Measurements from ENCODE around the gene TPO.
A peak's percentile ranks its signal among the peaks of the same experiment; 100 is the strongest.

TPO gene

GRCh38 chr2:1546023-1546591 lies 132.8 kb downstream of the TPO start:
- ATAC-seq (replicated peaks) = no peak
- no peak overlapping the region for H3K4me3 Mint-ChIP-seq
- no peak for DNase-seq
- H3K36me3 Mint-ChIP-seq (ENCODE audit: insufficient read depth) = no peaks in the 10 kb centered on the region
- no peaks in the 10 kb centered on the region for H3K9me3 Mint-ChIP-seq
- H3K4me1 Mint-ChIP-seq (ENCODE audit: low read depth in 2 of 2) = peaks cover 0 to 4% of the 10 kb centered on the region in 2 donors
- H3K27ac Mint-ChIP-seq = no peak overlapping the region
- peaks cover 0 to 31% of the 10 kb centered on the region in 2 donors for H3K27me3 Mint-ChIP-seq

- Mint-ChIP-seq H3K27ac (no peak overlapping the region), H3K4me3 (no peak overlapping the region), H3K36me3 (ENCODE audit: insufficient read depth) (no peaks in the 10 kb centered on the region), H3K4me1 (ENCODE audit: low read depth in 2 of 2) (peaks cover 0 to 5% of the 10 kb centered on the region in 2 donors), H3K27me3 (peaks cover under 1 to 36% of the 10 kb centered on the region in 2 donors), H3K9me3 (no peaks in the 10 kb centered on the region)
- DNase-seq (no peak), ATAC-seq (replicated peaks) (no peak)
Measured at GRCh38 chr2:1546901-1547300, 133.6 kb downstream of the TPO start.

DNA sequence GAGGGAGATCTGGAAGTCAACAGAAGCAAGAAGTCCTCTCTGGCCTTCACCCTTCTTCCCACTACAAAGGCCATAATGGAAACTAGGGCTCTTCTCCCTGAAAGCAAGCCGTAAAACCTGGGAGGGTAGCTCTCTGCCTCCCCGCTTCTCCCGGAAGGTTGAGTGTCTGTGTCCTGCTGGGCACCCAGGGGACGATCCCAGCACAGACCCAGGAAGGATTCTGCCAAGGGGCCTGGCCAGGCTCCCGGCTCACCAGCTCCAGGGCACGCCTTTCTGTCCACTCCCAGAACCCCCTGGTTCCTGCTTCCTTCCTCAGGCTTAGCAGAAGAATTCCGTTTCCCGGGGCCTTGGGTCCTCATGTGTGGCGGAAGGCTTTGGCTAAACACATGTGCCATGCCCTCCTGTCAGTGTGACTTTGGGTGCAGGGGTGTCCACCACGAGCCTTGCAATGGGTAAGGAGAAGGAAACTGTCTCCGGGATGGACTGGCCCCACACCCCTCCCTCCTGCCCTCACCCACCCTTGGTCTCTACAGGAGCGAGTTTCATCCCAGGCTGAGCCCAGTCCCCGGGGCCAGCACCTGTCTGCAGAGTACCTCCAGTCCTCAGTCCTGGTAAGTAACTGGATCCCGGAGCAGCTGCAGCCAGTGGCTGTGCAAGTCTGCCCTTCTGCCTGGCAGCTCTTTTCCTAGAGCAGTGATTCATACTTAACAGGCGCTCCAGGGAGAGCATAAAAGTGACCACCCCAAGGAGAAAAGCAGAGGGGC lies 135.8 kb downstream of the TPO start:
- peaks cover 0 to 5% of the 10 kb centered on the region in 2 donors for H3K4me1 Mint-ChIP-seq (ENCODE audit: low read depth in 2 of 2)
- H3K4me3 Mint-ChIP-seq = no peak overlapping the region
- peaks cover 9 to 36% of the 10 kb centered on the region in 2 donors for H3K27me3 Mint-ChIP-seq
- no peak for DNase-seq
- ATAC-seq (replicated peaks) = no peak
- no peaks in the 10 kb centered on the region for H3K9me3 Mint-ChIP-seq
- H3K36me3 Mint-ChIP-seq (ENCODE audit: insufficient read depth) = no peaks in the 10 kb centered on the region
- no peak overlapping the region for H3K27ac Mint-ChIP-seq

- peaks cover 0 to 5% of the 10 kb centered on the region in 2 donors for H3K4me1 Mint-ChIP-seq (ENCODE audit: low read depth in 2 of 2)
- no peak overlapping the region for H3K27ac Mint-ChIP-seq
- H3K27me3 Mint-ChIP-seq = peaks cover 9 to 43% of the 10 kb centered on the region in 2 donors
- no peaks in the 10 kb centered on the region for H3K36me3 Mint-ChIP-seq (ENCODE audit: insufficient read depth)
- DNase-seq (no peak), ATAC-seq (replicated peaks) (no peak)
- no peak overlapping the region for H3K4me3 Mint-ChIP-seq
- peaks cover 0 to 2% of the 10 kb centered on the region in 2 donors for H3K9me3 Mint-ChIP-seq
Measured at GRCh38 chr2:1550076-1550475, 136.8 kb downstream of the TPO start.

GRCh38 chr2:1550658-1551316 lies 137.5 kb downstream of the TPO start:
- Mint-ChIP-seq H3K36me3 (ENCODE audit: insufficient read depth) (no peaks in the 10 kb centered on the region), H3K4me1 (ENCODE audit: low read depth in 2 of 2) (peaks cover 0 to 5% of the 10 kb centered on the region in 2 donors), H3K9me3 (peaks cover 0 to 5% of the 10 kb centered on the region in 2 donors), H3K4me3 (no peak overlapping the region), H3K27me3 (peaks cover 9 to 43% of the 10 kb centered on the region in 2 donors), H3K27ac (no peak overlapping the region)
- peak; percentile 12 to 31 (median 14) for DNase-seq
- peak; percentile 49 for ATAC-seq (replicated peaks)

- no peaks in the 10 kb centered on the region for H3K36me3 Mint-ChIP-seq (ENCODE audit: insufficient read depth)
- DNase-seq = no peak
- H3K4me1 Mint-ChIP-seq (ENCODE audit: low read depth in 2 of 2) = peaks cover 0 to 5% of the 10 kb centered on the region in 2 donors
- H3K4me3 Mint-ChIP-seq = no peak overlapping the region
- peaks cover 9 to 36% of the 10 kb centered on the region in 2 donors for H3K27me3 Mint-ChIP-seq
- no peak overlapping the region for H3K27ac Mint-ChIP-seq
- H3K9me3 Mint-ChIP-seq = peaks cover 0 to 5% of the 10 kb centered on the region in 2 donors
- no peak for ATAC-seq (replicated peaks)
Measured at GRCh38 chr2:1551905-1552304, 138.6 kb downstream of the TPO start.

GRCh38 chr2:1552611-1553010 lies 139.3 kb downstream of the TPO start:
- no peak overlapping the region for H3K4me3 Mint-ChIP-seq
- H3K9me3 Mint-ChIP-seq = peaks cover 0 to 5% of the 10 kb centered on the region in 2 donors

GRCh38 chr2:1553671-1554295 lies 140.5 kb downstream of the TPO start:
- no peak for DNase-seq
- Mint-ChIP-seq H3K27me3 (peaks cover 9 to 27% of the 10 kb centered on the region in 2 donors), H3K4me3 (no peak overlapping the region)

More at GRCh38 chr2:1552611-1553010, 139.3 kb downstream of the TPO start:
- DNase-seq (no peak), ATAC-seq (replicated peaks) (no peak)
- H3K27ac Mint-ChIP-seq = no peak overlapping the region
- H3K4me1 Mint-ChIP-seq (ENCODE audit: low read depth in 2 of 2) = peaks cover 0 to 5% of the 10 kb centered on the region in 2 donors
- peaks cover 9 to 29% of the 10 kb centered on the region in 2 donors for H3K27me3 Mint-ChIP-seq
- H3K36me3 Mint-ChIP-seq (ENCODE audit: insufficient read depth) = no peaks in the 10 kb centered on the region

DNA sequence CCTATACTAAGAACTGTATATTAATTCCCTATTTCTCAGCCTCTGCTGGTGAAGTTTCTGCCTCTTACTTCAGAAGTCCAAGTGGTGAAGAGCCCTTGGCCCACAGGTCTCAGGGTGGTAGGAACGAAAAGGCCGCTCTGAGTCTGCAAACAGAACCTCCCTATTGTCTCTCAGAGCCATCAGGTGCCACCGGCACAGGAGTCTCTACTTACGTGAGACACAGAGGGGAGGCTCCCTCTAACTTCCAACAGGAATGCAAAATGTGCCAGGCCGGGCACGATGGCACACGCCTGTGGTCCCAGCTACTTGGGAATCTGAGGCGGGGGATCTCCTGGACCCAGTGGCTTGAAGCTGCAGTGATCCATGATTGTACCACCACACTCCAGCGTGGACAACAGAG lies 143.0 kb downstream of the TPO start:
- Mint-ChIP-seq H3K4me1 (ENCODE audit: low read depth in 2 of 2) (no peaks in the 10 kb centered on the region), H3K27ac (no peak overlapping the region), H3K36me3 (ENCODE audit: insufficient read depth) (no peaks in the 10 kb centered on the region), H3K9me3 (peaks cover 0 to 5% of the 10 kb centered on the region in 2 donors), H3K27me3 (peaks cover 9 to 21% of the 10 kb centered on the region in 2 donors), H3K4me3 (no peak overlapping the region)
- DNase-seq = no peak
- ATAC-seq (replicated peaks) = no peak

More at GRCh38 chr2:1553671-1554295, 140.5 kb downstream of the TPO start:
- Mint-ChIP-seq H3K27ac (no peak overlapping the region), H3K9me3 (peaks cover 0 to 5% of the 10 kb centered on the region in 2 donors), H3K36me3 (ENCODE audit: insufficient read depth) (no peaks in the 10 kb centered on the region), H3K4me1 (ENCODE audit: low read depth in 2 of 2) (peaks cover 0 to 5% of the 10 kb centered on the region in 2 donors)
- no peak for ATAC-seq (replicated peaks)

DNA sequence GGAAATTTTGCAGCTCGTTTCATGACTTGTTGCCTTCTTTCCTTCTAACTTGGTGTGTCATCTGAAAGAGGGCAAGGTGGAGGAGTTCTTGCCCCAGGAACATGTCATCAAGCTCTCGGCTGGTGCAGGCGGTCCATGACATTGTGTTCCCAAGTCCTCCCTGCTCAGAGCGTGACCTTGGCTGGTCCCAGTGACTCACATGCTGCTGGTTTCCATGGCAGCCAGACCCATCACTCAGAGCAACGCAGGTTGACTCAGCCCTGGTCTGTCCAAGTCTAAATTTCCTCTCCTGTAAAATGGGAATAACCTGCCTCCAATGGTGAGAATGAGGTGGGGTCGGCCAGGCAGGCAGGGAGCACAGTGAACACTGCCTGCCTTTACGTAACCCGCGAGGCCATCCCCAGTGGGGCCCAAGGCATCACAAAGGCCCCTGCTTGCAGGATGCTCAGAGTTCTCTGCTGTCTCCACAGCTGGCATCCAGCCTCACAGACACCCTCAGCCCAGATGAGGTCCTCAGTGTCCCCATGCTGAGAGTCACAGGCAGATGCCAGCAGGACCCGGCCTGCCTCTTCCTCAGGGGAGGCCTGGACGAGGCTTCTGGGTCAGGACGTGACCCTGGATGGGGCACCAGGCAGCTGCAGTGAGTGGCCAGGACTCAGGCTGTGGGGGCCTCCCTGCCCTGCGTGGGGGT lies 143.7 kb downstream of the TPO start:
- Mint-ChIP-seq H3K4me3 (no peak overlapping the region), H3K27ac (no peak overlapping the region), H3K9me3 (peaks cover 0 to 5% of the 10 kb centered on the region in 2 donors), H3K27me3 (peaks cover 9 to 17% of the 10 kb centered on the region in 2 donors), H3K36me3 (ENCODE audit: insufficient read depth) (no peaks in the 10 kb centered on the region), H3K4me1 (ENCODE audit: low read depth in 2 of 2) (no peaks in the 10 kb centered on the region)
- DNase-seq (no peak), ATAC-seq (replicated peaks) (no peak)

DNA sequence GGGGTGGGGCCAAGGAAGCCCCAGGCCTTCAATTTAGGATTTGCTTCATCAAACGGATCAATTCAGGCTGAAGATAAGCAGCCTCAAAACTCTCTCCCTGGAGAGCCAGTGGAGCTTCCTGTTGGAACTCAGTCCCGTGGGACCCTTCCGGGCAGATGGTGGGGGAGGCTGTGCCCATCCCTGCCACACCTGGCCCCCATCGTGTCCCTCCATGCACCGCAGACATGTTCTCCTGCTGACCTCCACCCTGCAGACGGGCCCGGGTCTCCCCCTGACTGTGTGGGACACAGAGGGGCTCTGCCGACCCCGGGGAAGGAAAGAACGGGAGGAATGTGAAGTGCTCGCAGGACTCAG lies 144.2 kb downstream of the TPO start:
- Mint-ChIP-seq H3K27ac (no peak overlapping the region), H3K4me3 (no peak overlapping the region), H3K9me3 (peaks cover 0 to 5% of the 10 kb centered on the region in 2 donors), H3K4me1 (ENCODE audit: low read depth in 2 of 2) (no peaks in the 10 kb centered on the region), H3K36me3 (ENCODE audit: insufficient read depth) (no peaks in the 10 kb centered on the region), H3K27me3 (peaks cover 3 to 12% of the 10 kb centered on the region in 2 donors)
- no peak for DNase-seq
- ATAC-seq (replicated peaks) = no peak

- Mint-ChIP-seq H3K27ac (no peak overlapping the region), H3K4me3 (no peak overlapping the region), H3K27me3 (peaks cover 0 to 4% of the 10 kb centered on the region in 2 donors), H3K36me3 (ENCODE audit: insufficient read depth) (no peaks in the 10 kb centered on the region), H3K4me1 (ENCODE audit: low read depth in 2 of 2) (peaks cover 0 to 4% of the 10 kb centered on the region in 2 donors), H3K9me3 (peaks cover 0 to 5% of the 10 kb centered on the region in 2 donors)
- DNase-seq (no peak), ATAC-seq (replicated peaks) (no peak)
Measured at GRCh38 chr2:1559589-1560175, 146.4 kb downstream of the TPO start.
